ENCODE data around the gene INO80. TPM values are rescaled to one million over a fixed set of nuclear protein-coding genes. Genes with fewer than 3 reads are reported as not detected.

INO80 gene
- total RNA-seq, 4 donors from 2014 or later = 25.5 to 33.0 (median 27.8) TPM

GRCh38 chr15:40938536-40938870 lies 177.6 kb downstream of the INO80 start:
- Histone ChIP-seq H3K9me3 (no peaks in the 10 kb centered on the region), H3K27ac (peak overlapping the region; percentile 77 to 85 (median 82)), H3K4me3 (no peak overlapping the region), H3K36me3 (no peaks in the 10 kb centered on the region), H3K4me1 (peaks cover 27 to 54% of the 10 kb centered on the region in 2 donors), H3K27me3 (peaks cover 0 to 4% (median 0%) of the 10 kb centered on the region in 3 donors)
- TF ChIP-seq CTCF (IDR thresholded peaks at IDR 0.05 in 4 of 5, conservative IDR thresholded peaks at IDR 0.05 in 1 of 5) (no peak), POLR2A (IDR thresholded peaks at IDR 0.05) (no peak)
- intact Hi-C loops (cut with DNase I; ENCODE audit: low total_unique reads) = no loop called here
- no peak for DNase-seq
- in situ Hi-C loops (cut with MboI; ENCODE audit: low sequenced_read_pairs in 4 of 4) = no loop called here
- no peak for ATAC-seq

- DNase-seq (peak in 1 of 2 donors; percentile 68), ATAC-seq (peak; percentile 17 to 39)
- Histone ChIP-seq H3K4me3 (no peak overlapping the region), H3K4me1 (peaks cover 27 to 54% of the 10 kb centered on the region in 2 donors), H3K36me3 (no peaks in the 10 kb centered on the region), H3K9me3 (no peaks in the 10 kb centered on the region), H3K27me3 (peaks cover 0 to 4% (median 0%) of the 10 kb centered on the region in 3 donors), H3K27ac (peak overlapping the region; percentile 77 to 85 (median 82))
- in situ Hi-C loops (cut with MboI; ENCODE audit: low sequenced_read_pairs in 4 of 4) (no loop called here), intact Hi-C loops (cut with DNase I; ENCODE audit: low total_unique reads) (loop anchor here (1.0 kb wide), 1 partner anchor 32 kb away; no protein-coding TSS in a partner anchor)
- TF ChIP-seq CTCF (IDR thresholded peaks at IDR 0.05 in 4 of 5, conservative IDR thresholded peaks at IDR 0.05 in 1 of 5) (peak; percentile 36 to 61 (median 56)), POLR2A (IDR thresholded peaks at IDR 0.05) (no peak)
Observed at GRCh38 chr15:40937762-40938535, 178.1 kb downstream of the INO80 start.

- Histone ChIP-seq H3K36me3 (no peaks in the 10 kb centered on the region), H3K9me3 (no peaks in the 10 kb centered on the region), H3K4me3 (peak overlapping the region in 2 of 4 donors; percentile 5 to 16), H3K27ac (peak overlapping the region; percentile 77 to 85 (median 82)), H3K27me3 (peaks cover 2 to 5% (median 2%) of the 10 kb centered on the region in 3 donors), H3K4me1 (peaks cover 18 to 48% of the 10 kb centered on the region in 2 donors)
- TF ChIP-seq POLR2A (IDR thresholded peaks at IDR 0.05) = no peak
- peak; percentile 21 to 50 (median 33) for TF ChIP-seq CTCF (IDR thresholded peaks at IDR 0.05 in 4 of 5, conservative IDR thresholded peaks at IDR 0.05 in 1 of 5)
- in situ Hi-C loops (cut with MboI; ENCODE audit: low sequenced_read_pairs in 4 of 4) (no loop called here), intact Hi-C loops (cut with DNase I; ENCODE audit: low total_unique reads) (loop anchor here (1.0 kb wide), 1 partner anchor 31 kb away; no protein-coding TSS in a partner anchor)
- ATAC-seq = peak; percentile 62 to 72
- peak; percentile 67 to 71 for DNase-seq
Observed at GRCh38 chr15:40936709-40937666, 179.1 kb downstream of the INO80 start.

GRCh38 chr15:40936234-40936708 lies 179.8 kb downstream of the INO80 start:
- peak overlapping the region; percentile 77 to 85 (median 82) for H3K27ac ChIP-seq
- H3K4me1 ChIP-seq = peaks cover 19 to 47% of the 10 kb centered on the region in 2 donors
- H3K27me3 ChIP-seq = peaks cover 8 to 11% (median 9%) of the 10 kb centered on the region in 3 donors
- in situ Hi-C loops (cut with MboI; ENCODE audit: low sequenced_read_pairs in 4 of 4) = no loop called here
- DNase-seq = no peak
- H3K4me3 ChIP-seq = no peak overlapping the region
- no peak for TF ChIP-seq CTCF (IDR thresholded peaks at IDR 0.05 in 4 of 5, conservative IDR thresholded peaks at IDR 0.05 in 1 of 5)
- TF ChIP-seq POLR2A (IDR thresholded peaks at IDR 0.05) = no peak
- H3K9me3 ChIP-seq = no peaks in the 10 kb centered on the region
- intact Hi-C loops (cut with DNase I; ENCODE audit: low total_unique reads) = no loop called here
- no peaks in the 10 kb centered on the region for H3K36me3 ChIP-seq
- ATAC-seq = no peak
